OCI-LY3 (cell line): ENCODE data around the gene NSD1.

Source experiments
- CTCF ChIP-seq: fragments of 200-600, 300-600 bp; sonication (generic); IDR thresholded peaks from 2 replicates; pipeline ENCODE4 v1.5.1; 2014; ENCODE audit warnings: antibody characterized with exemption, low read length, low read depth
- EZH2phosphoT487 ChIP-seq: fragments of 200-600 bp; shearing (Covaris generic); IDR thresholded peaks from 2 replicates; pipeline ENCODE4 v1.6.1; 2018; ENCODE audit warnings: antibody characterized with exemption, mixed run types, low read depth

- TF ChIP-seq EZH2phosphoT487 (no peak), CTCF (no peak)
Measured at GRCh38 chr5:177195307-177195952, 61.9 kb downstream of the NSD1 start.
